GM23338 (cell line): ENCODE results near the gene BRSK2. TPM values are rescaled to one million over a fixed set of nuclear protein-coding genes. Genes with fewer than 3 reads are reported as not detected.

Source experiments
- ATAC-seq: fragments of 200-7000 bp; cut with Tn5 transposase; 3 replicates; pipeline ENCODE4 v1.9.1; 2020
- DNase-seq: peaks from one replicate; pipeline ENCODE4 v3.0.0-alpha.2; 2015; ENCODE audit warnings: low spot score
- H2AFZ ChIP-seq: fragments of 200-600 bp; sonication (generic); 2 replicates; pipeline ENCODE4 v1.8.0; 2016; ENCODE audit warnings: antibody characterized with exemption, mild to moderate bottlenecking, moderate library complexity
- H3F3A ChIP-seq: fragments of 200-600 bp; sonication (generic); replicated peaks from 2 replicates; pipeline ENCODE4 v1.8.0; 2017; ENCODE audit warnings: antibody characterized with exemption, mixed run types, low read depth
- H3K27ac ChIP-seq: fragments of 200-600 bp; sonication (generic); 2 replicates; pipeline ENCODE4 v1.6.1; 2016; ENCODE audit warnings: low read depth
- H3K27me3 ChIP-seq: fragments of 200-600 bp; sonication (generic); 2 replicates; pipeline ENCODE4 v1.8.0; 2016; ENCODE audit warnings: mild to moderate bottlenecking, mixed run types, moderate library complexity; ENCODE audit not compliant: insufficient read depth
- H3K36me3 ChIP-seq: fragments of 200-600 bp; sonication (generic); 2 replicates; pipeline ENCODE4 v1.8.0; 2016; ENCODE audit warnings: mild to moderate bottlenecking; ENCODE audit not compliant: insufficient read depth
- H3K4me1 ChIP-seq: fragments of 200-600 bp; sonication (generic); 2 replicates; pipeline ENCODE4 v1.8.0; 2016; ENCODE audit warnings: mild to moderate bottlenecking, moderate library complexity; ENCODE audit not compliant: insufficient read depth
- H3K4me2 ChIP-seq: fragments of 200-600 bp; sonication (generic); 2 replicates; pipeline ENCODE4 v1.7.1; 2017; ENCODE audit warnings: mixed run types
- H3K4me3 ChIP-seq: fragments of 200-600 bp; sonication (generic); 2 replicates; pipeline ENCODE4 v1.6.1; 2016; ENCODE audit warnings: mixed run types
- H3K79me2 ChIP-seq: fragments of 200-600 bp; sonication (generic); replicated peaks from 2 replicates; pipeline ENCODE4 v1.8.0; 2017; ENCODE audit warnings: mild to moderate bottlenecking; ENCODE audit not compliant: insufficient read depth
- H3K9me2 ChIP-seq: fragments of 200-600 bp; sonication (generic); 2 replicates; pipeline ENCODE4 v1.8.0; 2017; ENCODE audit not compliant: insufficient read depth
- H4K20me1 ChIP-seq: fragments of 200-600 bp; sonication (generic); replicated peaks from 2 replicates; pipeline ENCODE4 v1.8.0; 2017; ENCODE audit warnings: mild to moderate bottlenecking; ENCODE audit not compliant: insufficient read depth
- H3K27ac Mint-ChIP-seq: 2 replicates; pipeline ENCODE4 v1.8.0; 2020; ENCODE audit warnings: inconsistent platforms, mild to moderate bottlenecking, moderate library complexity, mixed read lengths
- H3K27me3 Mint-ChIP-seq: 3 replicates; pipeline ENCODE4 v1.8.0; 2022; ENCODE audit warnings: low read depth, mild to moderate bottlenecking, moderate library complexity, mixed read lengths, inconsistent platforms; ENCODE audit not compliant: insufficient read depth, poor library complexity
- H3K36me3 Mint-ChIP-seq: 3 replicates; pipeline ENCODE4 v1.8.0; 2021; ENCODE audit warnings: low read depth, mild to moderate bottlenecking, inconsistent platforms, moderate library complexity, mixed read lengths
- H3K4me1 Mint-ChIP-seq: 3 replicates; pipeline ENCODE4 v1.8.0; 2020; ENCODE audit warnings: mild to moderate bottlenecking, inconsistent platforms, mixed read lengths
- H3K4me3 Mint-ChIP-seq: 3 replicates; pipeline ENCODE4 v1.8.0; 2021; ENCODE audit warnings: moderate library complexity, mild to moderate bottlenecking, inconsistent platforms, mixed read lengths
- H3K9me3 Mint-ChIP-seq: 3 replicates; pipeline ENCODE4 v1.8.0; 2020; ENCODE audit warnings: moderate library complexity, mild to moderate bottlenecking, inconsistent platforms, mixed read lengths
- CREB1 ChIP-seq: fragments of 250-450 bp; sonication (Bioruptor Pico); IDR thresholded peaks from 2 replicates; pipeline ENCODE4 v1.5.0; 2020; ENCODE audit warnings: low read depth, mild to moderate bottlenecking, moderate library complexity
- EZH2phosphoT487 ChIP-seq: fragments of 200-600 bp; sonication (generic); IDR thresholded peaks from one replicate; pipeline ENCODE4 v1.8.1; 2018; ENCODE audit warnings: antibody characterized with exemption; ENCODE audit not compliant: unreplicated experiment
- JUNB ChIP-seq: IDR thresholded peaks from one replicate; pipeline ENCODE4 v1.6.1; 2016; ENCODE audit warnings: antibody characterized with exemption; ENCODE audit not compliant: unreplicated experiment
- NANOG ChIP-seq: IDR thresholded peaks from 2 replicates; pipeline ENCODE4 v1.6.1; 2016; ENCODE audit warnings: antibody characterized with exemption, borderline replicate concordance
- POLR2AphosphoS5 ChIP-seq: IDR thresholded peaks from 2 replicates; pipeline ENCODE4 v1.6.1; 2016; ENCODE audit warnings: antibody characterized with exemption, low read depth
- polyA plus RNA-seq: library from polyadenylated mRNA; unstranded; fragments of >200 nt; fragmentation: Nextera tagmentation; extraction: Ambion mirVana; gene quantifications from 2 replicates; pipeline ENCODE4 v1.2.1, GENCODE V29; 2016
- total RNA-seq: library from RNA; depleted of rRNA; stranded (reverse); fragments of >200 nt; shearing (Covaris generic); gene quantifications from 2 replicates; pipeline ENCODE4 v1.2.3, GENCODE V29; 2014
- TF ChIP-seq, protein P1 (sequence below): fragments of 250-450 bp; sonication (Bioruptor Pico); IDR thresholded peaks from 2 replicates; pipeline ENCODE4 v1.5.0; 2020; ENCODE audit warnings: mild to moderate bottlenecking, moderate library complexity
- TF ChIP-seq, protein P2 (sequence below): IDR thresholded peaks from 2 replicates; pipeline ENCODE4 v1.6.1; 2016; ENCODE audit warnings: antibody characterized with exemption
- TF ChIP-seq, protein P3 (sequence below): IDR thresholded peaks from one replicate; pipeline ENCODE4 v1.6.1; 2018; ENCODE audit warnings: antibody characterized with exemption; ENCODE audit not compliant: unreplicated experiment

BRSK2 gene
- total and polyA plus RNA-seq, 2 experiments from 2014 or later = 7.2 to 20.3 TPM

DNA sequence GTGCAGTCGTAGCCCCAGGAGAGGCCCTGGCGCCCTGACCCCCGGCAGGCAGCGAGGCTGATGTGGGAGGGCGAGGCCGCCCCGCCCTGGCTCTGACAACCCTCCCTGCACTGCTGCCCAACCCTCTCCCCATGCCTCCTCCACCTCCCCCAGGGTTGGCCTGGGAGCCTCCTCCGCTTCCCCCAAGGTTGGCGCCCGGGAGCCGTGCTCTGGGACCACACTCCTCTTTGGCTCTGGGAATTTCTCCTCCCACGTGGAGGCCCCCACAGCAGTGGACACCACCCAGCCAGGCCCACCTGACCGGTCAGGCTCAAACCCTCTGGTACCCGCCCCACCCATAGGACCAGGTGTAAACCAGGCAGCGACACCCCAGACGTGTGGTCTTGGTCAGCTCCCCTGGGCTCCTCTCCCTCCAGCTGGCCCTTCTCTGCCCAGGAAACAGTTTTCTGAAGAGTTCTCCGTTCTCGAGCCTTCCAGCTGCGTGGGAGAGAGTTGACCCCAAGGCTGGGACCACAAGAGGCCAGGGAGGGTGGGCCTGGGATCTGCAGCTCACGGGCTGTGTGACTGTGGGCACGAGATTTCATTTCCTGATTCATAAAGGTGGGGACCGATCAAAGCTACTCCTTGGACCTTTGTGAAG, 39.5 kb upstream of the BRSK2 start (continued):
- TF ChIP-seq, protein P1, sequence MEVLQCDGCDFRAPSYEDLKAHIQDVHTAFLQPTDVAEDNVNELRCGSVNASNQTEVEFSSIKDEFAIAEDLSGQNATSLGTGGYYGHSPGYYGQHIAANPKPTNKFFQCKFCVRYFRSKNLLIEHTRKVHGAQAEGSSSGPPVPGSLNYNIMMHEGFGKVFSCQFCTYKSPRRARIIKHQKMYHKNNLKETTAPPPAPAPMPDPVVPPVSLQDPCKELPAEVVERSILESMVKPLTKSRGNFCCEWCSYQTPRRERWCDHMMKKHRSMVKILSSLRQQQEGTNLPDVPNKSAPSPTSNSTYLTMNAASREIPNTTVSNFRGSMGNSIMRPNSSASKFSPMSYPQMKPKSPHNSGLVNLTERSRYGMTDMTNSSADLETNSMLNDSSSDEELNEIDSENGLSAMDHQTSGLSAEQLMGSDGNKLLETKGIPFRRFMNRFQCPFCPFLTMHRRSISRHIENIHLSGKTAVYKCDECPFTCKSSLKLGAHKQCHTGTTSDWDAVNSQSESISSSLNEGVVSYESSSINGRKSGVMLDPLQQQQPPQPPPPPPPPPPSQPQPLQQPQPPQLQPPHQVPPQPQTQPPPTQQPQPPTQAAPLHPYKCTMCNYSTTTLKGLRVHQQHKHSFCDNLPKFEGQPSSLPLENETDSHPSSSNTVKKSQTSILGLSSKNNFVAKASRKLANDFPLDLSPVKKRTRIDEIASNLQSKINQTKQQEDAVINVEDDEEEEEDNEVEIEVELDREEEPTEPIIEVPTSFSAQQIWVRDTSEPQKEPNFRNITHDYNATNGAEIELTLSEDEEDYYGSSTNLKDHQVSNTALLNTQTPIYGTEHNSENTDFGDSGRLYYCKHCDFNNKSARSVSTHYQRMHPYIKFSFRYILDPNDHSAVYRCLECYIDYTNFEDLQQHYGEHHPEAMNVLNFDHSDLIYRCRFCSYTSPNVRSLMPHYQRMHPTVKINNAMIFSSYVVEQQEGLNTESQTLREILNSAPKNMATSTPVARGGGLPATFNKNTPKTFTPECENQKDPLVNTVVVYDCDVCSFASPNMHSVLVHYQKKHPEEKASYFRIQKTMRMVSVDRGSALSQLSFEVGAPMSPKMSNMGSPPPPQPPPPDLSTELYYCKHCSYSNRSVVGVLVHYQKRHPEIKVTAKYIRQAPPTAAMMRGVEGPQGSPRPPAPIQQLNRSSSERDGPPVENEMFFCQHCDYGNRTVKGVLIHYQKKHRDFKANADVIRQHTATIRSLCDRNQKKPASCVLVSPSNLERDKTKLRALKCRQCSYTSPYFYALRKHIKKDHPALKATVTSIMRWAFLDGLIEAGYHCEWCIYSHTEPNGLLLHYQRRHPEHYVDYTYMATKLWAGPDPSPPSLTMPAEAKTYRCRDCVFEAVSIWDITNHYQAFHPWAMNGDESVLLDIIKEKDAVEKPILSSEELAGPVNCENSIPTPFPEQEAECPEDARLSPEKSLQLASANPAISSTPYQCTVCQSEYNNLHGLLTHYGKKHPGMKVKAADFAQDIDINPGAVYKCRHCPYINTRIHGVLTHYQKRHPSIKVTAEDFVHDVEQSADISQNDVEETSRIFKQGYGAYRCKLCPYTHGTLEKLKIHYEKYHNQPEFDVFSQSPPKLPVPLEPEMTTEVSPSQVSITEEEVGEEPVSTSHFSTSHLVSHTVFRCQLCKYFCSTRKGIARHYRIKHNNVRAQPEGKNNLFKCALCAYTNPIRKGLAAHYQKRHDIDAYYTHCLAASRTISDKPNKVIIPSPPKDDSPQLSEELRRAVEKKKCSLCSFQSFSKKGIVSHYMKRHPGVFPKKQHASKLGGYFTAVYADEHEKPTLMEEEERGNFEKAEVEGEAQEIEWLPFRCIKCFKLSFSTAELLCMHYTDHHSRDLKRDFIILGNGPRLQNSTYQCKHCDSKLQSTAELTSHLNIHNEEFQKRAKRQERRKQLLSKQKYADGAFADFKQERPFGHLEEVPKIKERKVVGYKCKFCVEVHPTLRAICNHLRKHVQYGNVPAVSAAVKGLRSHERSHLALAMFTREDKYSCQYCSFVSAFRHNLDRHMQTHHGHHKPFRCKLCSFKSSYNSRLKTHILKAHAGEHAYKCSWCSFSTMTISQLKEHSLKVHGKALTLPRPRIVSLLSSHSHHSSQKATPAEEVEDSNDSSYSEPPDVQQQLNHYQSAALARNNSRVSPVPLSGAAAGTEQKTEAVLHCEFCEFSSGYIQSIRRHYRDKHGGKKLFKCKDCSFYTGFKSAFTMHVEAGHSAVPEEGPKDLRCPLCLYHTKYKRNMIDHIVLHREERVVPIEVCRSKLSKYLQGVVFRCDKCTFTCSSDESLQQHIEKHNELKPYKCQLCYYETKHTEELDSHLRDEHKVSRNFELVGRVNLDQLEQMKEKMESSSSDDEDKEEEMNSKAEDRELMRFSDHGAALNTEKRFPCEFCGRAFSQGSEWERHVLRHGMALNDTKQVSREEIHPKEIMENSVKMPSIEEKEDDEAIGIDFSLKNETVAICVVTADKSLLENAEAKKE (CRISPR knock-in tag) = no peak

DNA sequence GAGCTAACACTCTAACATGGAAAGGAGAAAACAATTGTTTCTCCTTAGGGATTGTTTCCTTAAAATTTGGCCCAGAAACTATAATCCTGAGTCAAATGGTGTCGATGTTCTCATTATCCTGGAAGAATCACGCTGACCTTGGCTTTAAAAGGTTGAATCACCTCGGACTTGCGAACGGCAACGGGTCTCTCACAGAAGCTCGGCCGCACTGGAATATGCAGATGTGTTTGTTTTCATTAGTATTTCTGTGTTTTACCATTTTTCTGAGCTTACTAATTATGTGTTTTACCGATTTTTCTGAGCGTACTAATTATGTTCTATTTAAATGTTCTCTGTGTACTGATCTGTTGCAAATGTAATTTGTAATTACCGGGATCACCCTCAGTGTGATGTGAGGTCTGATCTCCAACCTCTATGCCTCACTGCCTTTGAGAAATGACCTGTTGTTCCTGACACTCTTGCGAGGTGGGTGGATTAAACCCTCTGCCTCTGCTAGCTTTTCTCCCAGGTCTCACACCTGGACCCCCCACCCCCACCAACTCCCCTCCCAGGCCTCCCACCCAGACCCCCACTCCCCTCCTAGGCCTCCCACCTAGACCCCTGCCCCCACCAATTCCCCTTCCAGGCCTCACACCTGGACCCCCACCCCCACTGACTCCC, 38.3 kb upstream of the BRSK2 start:
- no peaks in the 10 kb centered on the region for H3K4me1 ChIP-seq
- H3K9me3 Mint-ChIP-seq = no peaks in the 10 kb centered on the region
- no peaks in the 10 kb centered on the region for H3K36me3 ChIP-seq
- H3K27ac Mint-ChIP-seq = peak overlapping the region; percentile 99
- no peaks in the 10 kb centered on the region for H4K20me1 ChIP-seq
- H3K27me3 Mint-ChIP-seq = peaks cover 18% of the 10 kb centered on the region
- no peaks in the 10 kb centered on the region for H3K9me2 ChIP-seq
- H2AFZ ChIP-seq = no peak overlapping the region
- peaks cover 7% of the 10 kb centered on the region for H3K4me1 Mint-ChIP-seq
- no peaks in the 10 kb centered on the region for H3K27me3 ChIP-seq
- ATAC-seq (peak; percentile 13; the same call in 2 of the 3 replicates), DNase-seq (peak; percentile 23)
- no peak for TF ChIP-seq EZH2phosphoT487
- TF ChIP-seq, protein P2, sequence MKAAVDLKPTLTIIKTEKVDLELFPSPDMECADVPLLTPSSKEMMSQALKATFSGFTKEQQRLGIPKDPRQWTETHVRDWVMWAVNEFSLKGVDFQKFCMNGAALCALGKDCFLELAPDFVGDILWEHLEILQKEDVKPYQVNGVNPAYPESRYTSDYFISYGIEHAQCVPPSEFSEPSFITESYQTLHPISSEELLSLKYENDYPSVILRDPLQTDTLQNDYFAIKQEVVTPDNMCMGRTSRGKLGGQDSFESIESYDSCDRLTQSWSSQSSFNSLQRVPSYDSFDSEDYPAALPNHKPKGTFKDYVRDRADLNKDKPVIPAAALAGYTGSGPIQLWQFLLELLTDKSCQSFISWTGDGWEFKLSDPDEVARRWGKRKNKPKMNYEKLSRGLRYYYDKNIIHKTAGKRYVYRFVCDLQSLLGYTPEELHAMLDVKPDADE = no peak
- no peak for TF ChIP-seq CREB1 (CRISPR knock-in tag)
- TF ChIP-seq JUNB = no peak
- TF ChIP-seq, protein P3, sequence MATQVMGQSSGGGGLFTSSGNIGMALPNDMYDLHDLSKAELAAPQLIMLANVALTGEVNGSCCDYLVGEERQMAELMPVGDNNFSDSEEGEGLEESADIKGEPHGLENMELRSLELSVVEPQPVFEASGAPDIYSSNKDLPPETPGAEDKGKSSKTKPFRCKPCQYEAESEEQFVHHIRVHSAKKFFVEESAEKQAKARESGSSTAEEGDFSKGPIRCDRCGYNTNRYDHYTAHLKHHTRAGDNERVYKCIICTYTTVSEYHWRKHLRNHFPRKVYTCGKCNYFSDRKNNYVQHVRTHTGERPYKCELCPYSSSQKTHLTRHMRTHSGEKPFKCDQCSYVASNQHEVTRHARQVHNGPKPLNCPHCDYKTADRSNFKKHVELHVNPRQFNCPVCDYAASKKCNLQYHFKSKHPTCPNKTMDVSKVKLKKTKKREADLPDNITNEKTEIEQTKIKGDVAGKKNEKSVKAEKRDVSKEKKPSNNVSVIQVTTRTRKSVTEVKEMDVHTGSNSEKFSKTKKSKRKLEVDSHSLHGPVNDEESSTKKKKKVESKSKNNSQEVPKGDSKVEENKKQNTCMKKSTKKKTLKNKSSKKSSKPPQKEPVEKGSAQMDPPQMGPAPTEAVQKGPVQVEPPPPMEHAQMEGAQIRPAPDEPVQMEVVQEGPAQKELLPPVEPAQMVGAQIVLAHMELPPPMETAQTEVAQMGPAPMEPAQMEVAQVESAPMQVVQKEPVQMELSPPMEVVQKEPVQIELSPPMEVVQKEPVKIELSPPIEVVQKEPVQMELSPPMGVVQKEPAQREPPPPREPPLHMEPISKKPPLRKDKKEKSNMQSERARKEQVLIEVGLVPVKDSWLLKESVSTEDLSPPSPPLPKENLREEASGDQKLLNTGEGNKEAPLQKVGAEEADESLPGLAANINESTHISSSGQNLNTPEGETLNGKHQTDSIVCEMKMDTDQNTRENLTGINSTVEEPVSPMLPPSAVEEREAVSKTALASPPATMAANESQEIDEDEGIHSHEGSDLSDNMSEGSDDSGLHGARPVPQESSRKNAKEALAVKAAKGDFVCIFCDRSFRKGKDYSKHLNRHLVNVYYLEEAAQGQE = no peak
- 0 out of 2 replicates have a peak, but pooled peaks have one; percentile 43 for TF ChIP-seq POLR2AphosphoS5
- TF ChIP-seq NANOG = no peak
- H3K36me3 Mint-ChIP-seq = no peaks in the 10 kb centered on the region
- H3K4me3 ChIP-seq = no peak overlapping the region
- H3K27ac ChIP-seq = no peak overlapping the region
- no peaks in the 10 kb centered on the region for H3K79me2 ChIP-seq
- H3F3A ChIP-seq = no peaks in the 10 kb centered on the region
- no peak overlapping the region for H3K4me2 ChIP-seq
- H3K4me3 Mint-ChIP-seq = no peak overlapping the region
